Prostate gland (tissue), 2 donors: ENCODE measurements around the gene TUSC2. TPM values are rescaled to one million over a fixed set of nuclear protein-coding genes. Genes with fewer than 3 reads are reported as not detected.

ENCODE experiments used
- DNase-seq: peaks from one replicate; pipeline ENCODE4 v3.0.0-alpha.2; 2019; ENCODE audit warnings: low spot score
- H3K27ac ChIP-seq, 2 donors: fragments of 200-600 bp; sonication (generic); 2 replicates each; pipeline ENCODE4 v1.5.1; 2017 to 2019
- H3K27me3 ChIP-seq: fragments of 200-600 bp; sonication (generic); replicated peaks from 2 replicates; pipeline ENCODE4 v1.5.1; 2019; ENCODE audit not compliant: insufficient read depth
- H3K36me3 ChIP-seq, 2 donors: fragments of 200-600 bp; sonication (generic); 1 replicate in 1 of 2; 2 replicates in 1 of 2; pipeline versions ENCODE4 v1.5.1 to v1.8.1; 2017 to 2019
- H3K4me1 ChIP-seq: fragments of 200-600 bp; sonication (generic); replicated peaks from 2 replicates; pipeline ENCODE4 v1.5.1; 2019
- H3K4me3 ChIP-seq, 2 donors: fragments of 200-600 bp; sonication (generic); 2 replicates each; pipeline ENCODE4 v1.5.1; 2017 to 2019
- H3K9me3 ChIP-seq: fragments of 200-600 bp; sonication (generic); 2 replicates; pipeline ENCODE4 v1.5.1; 2017
- CTCF ChIP-seq, 4 experiments: fragments of 200-600 bp in 2 of 4; fragments of 450-650 bp in 2 of 4; sonication (generic) in 2 of 4; IDR thresholded peaks; 1 replicate in 3 of 4; 2 replicates in 1 of 4; pipeline ENCODE4 v1.5.1; 2016 to 2019; ENCODE audit warnings: antibody characterized with exemption in 4 of 4, mild to moderate bottlenecking in 2 of 4, moderate library complexity in 2 of 4
- POLR2A ChIP-seq: fragments of 450-650 bp; IDR thresholded peaks from one replicate; pipeline ENCODE4 v1.6.1; 2016; ENCODE audit warnings: antibody characterized with exemption, mild to moderate bottlenecking
- POLR2AphosphoS5 ChIP-seq: sonication (generic); formaldehyde crosslinking; IDR thresholded peaks from one replicate; pipeline ENCODE4 v1.6.1; 2017; ENCODE audit warnings: antibody characterized with exemption
- WGBS: methylation state at CpG from one replicate; pipeline ENCODE4 v1.1.5; 2018; 5-methylcytosine and 5-hydroxymethylcytosine counted together
- intact Hi-C: fragments of 100-400 bp; cut with DNase I; formaldehyde crosslinking; loops from one replicate; pipeline ENCODE4 v1.14.2; 2022
- total RNA-seq, 2 donors: library from RNA; depleted of rRNA; stranded (reverse); fragments of >200 nt; gene quantifications; one replicate each; pipeline ENCODE4 v1.1.0, GENCODE V29; 2016

The TUSC2 gene
- total RNA-seq, 2 donors from 2014 or later = 31.9 to 121 TPM

- TF ChIP-seq POLR2AphosphoS5 (no peak), POLR2A (no peak), CTCF (IDR thresholded peaks at IDR 0.05) (no peak)
- Histone ChIP-seq H3K27me3 (no peaks in the 10 kb centered on the region), H3K36me3 (peaks cover 8 to 13% of the 10 kb centered on the region in 2 donors), H3K9me3 (no peaks in the 10 kb centered on the region), H3K4me1 (peaks cover 34% of the 10 kb centered on the region), H3K4me3 (no peak overlapping the region), H3K27ac (peak overlapping the region; percentile 93 to 95)
- WGBS = 66% methylated on average over 12 of the region's 12 CpGs
- intact Hi-C loops = no loop called here
- DNase-seq = no peak
These were observed 5.8 kb upstream of the TUSC2 start for GRCh38 chr3:50333744-50334328.

GRCh38 chr3:50331364-50331907 lies 3.4 kb upstream of the TUSC2 start:
- TF ChIP-seq CTCF (IDR thresholded peaks at IDR 0.05) = no peak
- no peak for TF ChIP-seq POLR2AphosphoS5
- TF ChIP-seq POLR2A = no peak
- H3K27me3 ChIP-seq = no peaks in the 10 kb centered on the region
- H3K27ac ChIP-seq = no peak overlapping the region
- peaks cover 8 to 13% of the 10 kb centered on the region in 2 donors for H3K36me3 ChIP-seq
- no peaks in the 10 kb centered on the region for H3K9me3 ChIP-seq
- H3K4me1 ChIP-seq = peaks cover 35% of the 10 kb centered on the region
- no peak for DNase-seq
- WGBS = 93% methylated on average over 19 of the region's 19 CpGs
- intact Hi-C loops = no loop called here
- no peak overlapping the region for H3K4me3 ChIP-seq

- 96% methylated on average over 10 of the region's 10 CpGs for WGBS
- Histone ChIP-seq H3K36me3 (peaks cover 8 to 13% of the 10 kb centered on the region in 2 donors), H3K9me3 (no peaks in the 10 kb centered on the region), H3K4me1 (peaks cover 24% of the 10 kb centered on the region), H3K27ac (no peak overlapping the region), H3K4me3 (no peak overlapping the region), H3K27me3 (no peaks in the 10 kb centered on the region)
- TF ChIP-seq POLR2A = no peak
- no peak for TF ChIP-seq POLR2AphosphoS5
- TF ChIP-seq CTCF (IDR thresholded peaks at IDR 0.05) = no peak
- no peak for DNase-seq
- intact Hi-C loops = no loop called here
These were observed 2.3 kb upstream of the TUSC2 start for GRCh38 chr3:50330330-50330729.

- TF ChIP-seq POLR2AphosphoS5 = no peak
- TF ChIP-seq POLR2A = no peak
- TF ChIP-seq CTCF (IDR thresholded peaks at IDR 0.05) = no peak
- no peak for DNase-seq
- H3K36me3 ChIP-seq = peaks cover 8 to 13% of the 10 kb centered on the region in 2 donors
- H3K27me3 ChIP-seq = no peaks in the 10 kb centered on the region
- WGBS = 44% methylated on average over 4 of the region's 4 CpGs
- intact Hi-C loops = no loop called here
- H3K9me3 ChIP-seq = no peaks in the 10 kb centered on the region
- peaks cover 9% of the 10 kb centered on the region for H3K4me1 ChIP-seq
- H3K4me3 ChIP-seq = peak overlapping the region; percentile 96 to 99
- H3K27ac ChIP-seq = peak overlapping the region in 1 of 2 donors; percentile 77
These were observed 894 bp downstream of the TUSC2 start for GRCh38 chr3:50327129-50327528.

- 79% methylated on average over 8 of the region's 8 CpGs for WGBS
- H3K4me3 ChIP-seq = no peak overlapping the region
- peaks cover under 1 to 13% of the 10 kb centered on the region in 2 donors for H3K36me3 ChIP-seq
- H3K27me3 ChIP-seq = no peaks in the 10 kb centered on the region
- no peaks in the 10 kb centered on the region for H3K9me3 ChIP-seq
- no peak for TF ChIP-seq POLR2A
- no peak for TF ChIP-seq CTCF (IDR thresholded peaks at IDR 0.05)
- TF ChIP-seq POLR2AphosphoS5 = no peak
- intact Hi-C loops = no loop called here
- DNase-seq = no peak
- peaks cover 9% of the 10 kb centered on the region for H3K4me1 ChIP-seq
- no peak overlapping the region for H3K27ac ChIP-seq
These were observed 1.9 kb downstream of the TUSC2 start for GRCh38 chr3:50326182-50326541.
